ENCODE results near the gene NUDT2.

- TF ChIP-seq CTCF (IDR thresholded peaks at IDR 0.05) (no peak), POLR2A (IDR thresholded peaks at IDR 0.05) (no peak), EP300 (IDR thresholded peaks at IDR 0.05) (no peak)
These were observed 14.2 kb downstream of the NUDT2 start for GRCh38 chr9:34343605-34344004.

Data from ovary (tissue), 3 donors.